Activated CD8-positive, alpha-beta memory T cell treated with anti-CD3 and anti-CD28 coated beads, Interleukin-2, amount 50 U/mL, for 1 hour (primary cell): ENCODE results near the gene TMTC2.
"Not testable (repeated sequence)": the region's sequence is repeated elsewhere in the genome, so short reads cannot be mapped to it uniquely, and the experiment has no call there.

Experiments
- DNase-seq: peaks from one replicate; pipeline ENCODE4 v3.0.0-alpha.2; 2020; ENCODE audit errors: extremely low read depth

TMTC2 gene

DNA sequence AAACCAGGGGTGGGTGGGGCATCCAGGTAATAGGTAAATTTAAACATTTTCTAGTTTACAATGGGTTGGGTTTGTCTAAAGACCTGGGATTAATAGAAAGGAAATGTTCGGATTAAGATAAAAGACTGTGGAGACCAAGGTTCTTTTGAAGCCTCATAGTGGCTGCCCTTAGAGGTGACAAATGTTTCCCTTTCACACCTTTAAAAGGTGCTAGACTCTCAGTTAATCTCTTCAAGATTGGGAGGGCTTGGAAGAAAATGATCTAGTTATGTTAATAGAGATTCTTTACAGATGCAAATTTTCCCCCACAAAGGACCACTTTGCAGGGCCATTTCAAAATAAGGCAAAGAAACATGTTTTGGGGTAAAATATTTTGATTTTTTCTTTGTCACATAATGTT lies 39.0 kb downstream of the TMTC2 start:
- DNase-seq: no peak

DNA sequence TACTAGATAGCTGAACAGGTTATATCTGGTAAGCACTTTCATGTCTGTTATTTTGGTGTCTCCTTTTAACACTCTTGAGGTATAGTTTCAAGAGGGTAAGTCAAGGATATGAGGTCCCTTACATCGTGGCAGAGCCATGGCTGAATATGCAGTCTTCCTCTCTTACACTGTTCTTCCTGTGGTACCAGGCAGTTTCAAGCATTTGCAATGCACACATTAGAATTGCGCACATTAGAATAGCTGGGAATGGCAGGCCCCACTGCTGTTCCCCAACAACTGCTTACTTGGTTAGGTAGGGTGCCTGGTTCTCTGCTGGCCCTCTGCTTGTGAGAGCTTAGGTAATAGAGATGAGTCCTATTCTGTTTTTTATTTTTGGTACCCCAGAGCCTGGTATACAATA lies 41.2 kb downstream of the TMTC2 start:
- DNase-seq: no peak

DNA sequence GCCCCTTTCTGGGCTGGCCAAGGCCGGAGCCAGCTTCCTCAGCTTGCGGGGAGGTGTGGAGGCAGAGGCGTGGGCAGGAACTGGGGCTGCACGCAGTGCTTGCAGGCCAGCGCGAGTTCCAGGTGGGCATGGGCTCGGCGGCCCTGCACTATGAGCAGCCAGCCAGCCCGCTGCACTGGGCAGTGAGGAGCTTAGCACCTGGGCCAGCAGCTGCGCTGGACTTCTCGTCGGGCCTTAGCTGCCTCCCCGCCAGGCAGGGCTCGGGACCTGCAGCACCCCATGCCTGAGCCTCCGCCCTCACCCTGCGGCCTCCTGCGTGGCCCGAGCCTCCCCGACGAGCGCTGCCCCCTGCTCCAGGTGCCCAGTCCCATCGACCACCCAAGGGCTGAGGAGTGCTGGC lies 42.0 kb downstream of the TMTC2 start:
- DNase-seq: no peak

DNA sequence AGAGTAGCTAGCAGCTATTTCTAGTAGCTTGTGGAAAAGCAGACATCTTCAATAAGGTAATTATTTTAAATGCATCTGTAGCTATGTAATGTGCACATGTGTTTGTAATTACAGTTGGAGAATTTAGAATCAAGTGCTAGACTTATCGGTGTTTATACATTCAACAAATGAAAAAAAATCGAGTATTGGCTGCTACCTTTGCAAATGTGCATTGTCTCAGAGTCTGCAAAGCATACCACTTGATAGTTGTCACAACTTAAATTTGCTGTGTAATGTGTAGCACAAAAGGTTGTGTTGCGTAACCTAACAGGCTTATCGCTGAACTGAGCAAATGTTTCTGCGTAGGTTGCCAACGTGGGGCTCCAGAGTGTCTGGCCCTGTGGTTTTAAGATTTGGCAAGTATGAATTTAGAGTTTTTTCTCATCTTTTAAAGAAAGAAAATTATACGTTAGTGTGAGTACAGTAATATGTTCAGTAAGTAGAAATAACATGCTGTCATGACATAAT lies 44.3 kb downstream of the TMTC2 start:
- no peak for DNase-seq

DNA sequence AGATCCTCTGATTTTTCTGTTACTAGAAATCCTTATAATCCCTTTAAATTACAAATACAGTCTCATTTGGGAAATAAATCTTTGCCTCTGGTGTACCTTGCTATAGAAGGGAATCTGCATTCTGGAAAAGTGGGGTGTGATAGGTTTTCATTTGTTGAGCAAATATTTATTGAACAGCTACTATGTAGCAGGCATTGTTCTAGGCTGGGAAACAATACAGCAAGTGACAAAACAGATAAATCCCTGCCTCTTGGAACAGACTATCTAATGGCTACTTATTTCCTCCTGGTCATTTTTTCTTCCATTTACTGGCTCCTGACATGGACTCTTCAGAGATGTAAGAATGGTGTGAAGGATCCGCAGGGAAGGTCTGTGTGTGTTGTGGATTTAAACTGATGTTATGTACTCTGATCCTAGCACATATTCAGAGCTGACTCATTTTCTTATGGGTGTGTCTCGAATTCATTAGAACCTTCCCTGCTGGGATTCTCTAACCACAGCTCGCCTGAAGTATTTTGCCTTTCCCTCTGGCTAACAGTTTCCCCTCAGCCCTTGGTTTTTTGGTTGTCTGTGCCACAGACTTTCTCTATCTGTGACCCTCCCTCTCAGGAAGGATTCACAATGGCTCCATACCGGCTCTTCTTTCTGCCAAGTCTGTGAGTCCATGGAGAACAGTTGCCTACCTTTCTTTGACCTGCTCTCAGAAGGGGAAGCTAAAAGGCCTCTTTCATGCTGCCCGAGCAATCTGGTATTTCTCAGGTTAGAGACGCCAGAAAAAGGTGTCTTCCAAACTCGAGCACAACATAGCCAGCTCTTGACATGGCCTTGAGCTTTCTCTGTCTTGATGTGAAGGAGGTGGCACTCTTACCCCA lies 53.7 kb downstream of the TMTC2 start:
- DNase-seq: no peak

DNA sequence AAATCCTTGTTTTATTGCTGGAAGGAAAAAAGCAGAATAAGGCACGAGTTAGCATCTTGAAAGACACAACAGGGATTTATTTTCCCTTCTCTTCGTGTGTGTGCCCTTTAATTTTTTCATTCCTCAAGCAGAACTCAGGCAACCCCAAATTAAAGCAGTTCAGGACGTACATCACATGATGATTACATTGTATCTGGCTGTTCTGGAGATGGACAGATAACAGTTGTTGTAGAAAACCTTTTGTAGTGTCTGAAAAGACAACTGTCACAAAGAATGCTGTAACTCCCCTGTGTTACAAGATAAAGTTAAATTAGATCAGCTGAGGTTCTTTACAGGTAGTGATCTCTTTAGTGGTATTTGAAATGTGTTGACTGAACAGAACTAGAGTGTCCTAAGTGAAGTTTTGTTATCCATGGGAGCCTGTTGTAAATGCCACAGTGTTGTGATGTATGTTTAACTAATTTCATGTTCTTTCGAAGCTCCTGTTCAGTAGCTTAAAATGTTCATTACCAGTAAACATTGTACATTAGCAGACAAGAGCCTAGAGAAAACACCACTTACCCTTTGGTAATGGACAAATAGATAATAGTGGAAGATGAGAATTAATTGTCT lies 58.5 kb downstream of the TMTC2 start:
- no peak for DNase-seq

DNA sequence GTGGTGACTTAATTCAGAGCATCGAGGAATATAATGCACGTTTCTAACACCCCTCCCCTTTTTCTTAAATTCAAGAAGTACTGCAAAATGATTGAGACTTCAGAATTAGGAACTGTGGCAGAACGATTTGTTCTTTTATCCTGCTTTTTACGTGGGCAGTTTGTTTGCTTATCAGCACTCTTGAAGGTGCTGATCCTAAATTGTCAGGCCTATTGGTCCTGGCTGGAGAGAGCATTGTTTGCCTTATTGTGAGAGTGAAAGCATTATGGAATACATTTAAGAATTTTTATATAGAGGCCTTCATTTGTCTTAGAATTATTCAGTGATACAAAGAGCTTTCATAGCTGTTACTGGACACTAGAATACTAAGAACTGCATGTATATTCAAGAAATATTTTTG lies 59.1 kb downstream of the TMTC2 start:
- no peak for DNase-seq

DNA sequence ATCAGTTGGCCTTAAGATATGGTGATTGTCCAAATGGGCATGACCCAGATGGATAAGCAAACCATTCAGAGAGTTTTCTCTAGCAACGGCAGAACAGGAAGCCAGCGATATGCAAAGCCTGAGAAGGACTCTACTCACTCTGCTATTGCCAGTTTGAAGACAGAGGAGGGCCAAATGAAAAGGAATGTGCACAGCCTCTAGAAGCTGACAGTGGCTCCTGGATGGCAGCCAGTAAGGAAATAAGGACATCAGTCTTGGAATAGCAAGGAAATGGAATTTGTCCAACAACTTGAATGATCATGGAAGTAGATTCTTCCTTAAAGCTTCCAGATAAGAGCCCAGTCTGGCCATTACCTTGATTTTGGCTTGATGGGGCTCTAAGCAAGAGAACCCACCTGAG lies 60.0 kb downstream of the TMTC2 start:
- DNase-seq: no peak

DNA sequence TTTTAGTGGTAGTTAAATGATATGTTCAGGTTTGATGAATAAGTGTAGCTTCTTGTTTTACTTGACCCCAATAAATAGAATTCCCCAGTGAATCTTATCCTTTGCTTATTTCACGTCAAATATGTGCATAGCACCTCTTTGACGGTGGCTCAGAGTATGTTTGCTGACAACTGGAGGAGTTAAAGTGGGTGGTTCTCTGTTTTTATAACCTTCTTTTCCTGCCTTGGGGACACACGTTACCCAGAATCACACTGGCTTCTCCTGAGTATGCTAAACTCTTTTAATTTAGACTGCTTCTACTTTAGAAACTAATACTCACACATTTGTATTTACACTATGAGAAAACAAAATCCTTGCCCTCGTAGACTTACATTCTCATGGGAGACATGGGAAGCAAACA lies 62.3 kb downstream of the TMTC2 start:
- no peak for DNase-seq

DNA sequence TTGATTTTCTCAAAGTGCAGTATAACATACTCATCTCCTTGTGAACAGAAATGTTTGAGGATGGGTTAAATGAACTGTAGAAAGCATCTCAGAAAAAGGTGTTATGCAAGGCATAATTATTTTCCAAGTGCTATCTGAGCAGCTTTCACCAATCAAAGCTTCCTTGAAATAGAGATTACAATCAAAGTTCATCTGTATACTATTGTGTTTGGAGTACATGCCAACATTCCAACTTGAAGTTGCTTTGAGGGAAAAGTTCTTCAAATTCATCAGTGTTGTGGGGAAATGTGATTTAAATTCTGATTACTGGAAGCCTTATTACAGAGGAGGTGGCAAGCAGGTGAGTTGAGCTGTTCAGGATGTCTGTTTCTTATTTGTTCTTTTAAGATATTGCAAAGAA lies 68.2 kb downstream of the TMTC2 start:
- no peak for DNase-seq

DNA sequence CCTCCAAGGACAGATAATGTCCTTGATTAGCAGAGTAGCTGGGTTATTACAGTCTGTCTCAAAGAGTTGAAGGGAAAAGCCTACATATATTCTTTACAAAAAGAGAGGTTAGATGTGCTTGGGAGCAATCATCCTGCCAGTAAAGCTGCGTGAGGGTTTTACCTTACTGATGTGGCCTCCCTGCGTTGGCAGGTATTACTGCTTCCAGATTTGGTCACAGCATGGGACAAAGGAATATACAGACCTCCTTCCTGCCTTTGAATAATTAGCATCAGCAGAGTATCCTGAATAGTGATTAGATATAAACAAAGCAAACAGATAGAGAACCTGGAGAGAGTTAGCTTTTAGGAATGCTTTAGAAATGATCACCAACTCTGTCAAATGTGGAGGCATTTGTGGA lies 69.6 kb downstream of the TMTC2 start:
- no peak for DNase-seq

DNA sequence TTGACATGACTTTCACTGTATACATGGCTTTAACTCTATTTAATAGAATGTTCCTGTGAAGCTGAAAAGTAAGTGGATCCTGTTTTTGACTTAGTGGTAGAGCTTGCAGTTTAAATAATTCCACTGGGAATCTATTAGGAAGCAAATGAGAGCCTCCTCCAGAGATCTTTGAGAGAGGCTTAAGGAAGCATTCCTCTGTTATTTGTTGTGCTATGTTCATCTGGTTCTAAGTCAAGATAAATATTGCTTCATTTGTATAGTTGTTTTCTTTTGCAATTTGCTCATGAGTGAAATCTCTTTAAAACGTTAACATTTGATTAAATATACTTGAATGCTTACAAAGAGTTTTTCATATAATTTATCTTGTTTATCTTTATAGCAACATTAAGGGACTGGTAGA lies 70.4 kb downstream of the TMTC2 start:
- no peak for DNase-seq

DNA sequence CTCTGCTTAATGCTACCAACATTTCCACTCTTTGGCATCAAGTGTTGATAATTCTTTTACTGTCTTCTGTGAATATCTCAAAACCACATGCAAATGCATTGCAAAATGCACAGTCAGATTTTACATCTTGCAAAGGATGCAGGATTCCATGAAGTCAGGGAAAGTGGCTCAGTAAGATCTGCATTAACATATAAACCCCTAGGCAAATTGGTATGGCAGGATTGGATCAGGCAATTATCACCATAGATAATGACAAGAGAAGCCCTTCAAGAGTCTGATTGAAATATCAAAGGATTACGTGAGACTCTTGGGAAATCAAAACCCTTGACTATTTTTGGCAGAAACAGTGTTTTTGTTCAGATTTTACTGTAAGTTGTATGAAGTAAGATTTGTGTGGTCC lies 71.0 kb downstream of the TMTC2 start:
- no peak for DNase-seq

DNA sequence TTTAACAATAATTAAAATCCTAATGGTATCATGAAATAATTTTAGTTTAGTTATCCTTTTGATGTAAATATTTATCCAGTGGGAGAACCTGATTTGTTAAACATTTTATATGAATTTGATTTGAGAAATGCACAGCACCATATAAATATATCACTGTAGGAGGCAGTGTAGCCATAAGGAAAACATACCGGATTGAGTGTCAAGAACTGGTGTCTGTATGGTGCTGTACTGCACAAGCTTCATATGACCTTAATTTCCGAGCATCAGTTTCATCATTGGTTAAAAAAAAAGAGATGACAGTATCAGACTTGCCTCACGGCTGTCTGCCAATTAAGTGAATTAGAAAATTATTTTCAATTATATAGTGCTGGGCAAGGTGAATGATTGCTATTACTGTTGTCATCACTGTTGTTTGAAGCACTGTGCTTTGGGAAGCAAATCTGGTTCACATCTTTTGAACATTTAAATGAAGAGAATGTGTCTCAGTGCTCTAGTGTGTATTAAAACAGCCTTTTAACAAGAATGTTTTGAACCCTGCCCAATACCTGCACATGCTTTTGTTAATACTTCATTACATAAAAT lies 72.1 kb downstream of the TMTC2 start:
- DNase-seq: no peak

DNA sequence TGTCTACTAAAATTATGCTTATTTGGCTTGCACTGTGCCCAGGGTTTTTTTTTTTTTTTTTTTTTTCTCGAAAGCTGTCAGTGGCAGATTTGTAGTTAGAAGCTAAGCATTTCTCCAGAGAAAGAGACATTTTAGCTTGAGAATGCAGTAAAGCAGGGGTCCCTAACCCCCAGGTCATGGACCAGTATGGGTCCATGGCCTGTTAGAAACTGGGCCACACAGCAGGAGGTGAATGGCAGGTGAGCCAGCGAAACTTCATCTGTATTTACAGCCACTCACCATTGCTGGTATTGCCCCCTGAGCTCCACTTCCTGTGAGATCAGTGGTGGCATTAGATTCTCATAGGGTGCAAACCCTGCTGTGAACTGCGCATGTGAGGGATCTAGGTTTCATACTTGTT lies 73.7 kb downstream of the TMTC2 start:
- DNase-seq: no peak

DNA sequence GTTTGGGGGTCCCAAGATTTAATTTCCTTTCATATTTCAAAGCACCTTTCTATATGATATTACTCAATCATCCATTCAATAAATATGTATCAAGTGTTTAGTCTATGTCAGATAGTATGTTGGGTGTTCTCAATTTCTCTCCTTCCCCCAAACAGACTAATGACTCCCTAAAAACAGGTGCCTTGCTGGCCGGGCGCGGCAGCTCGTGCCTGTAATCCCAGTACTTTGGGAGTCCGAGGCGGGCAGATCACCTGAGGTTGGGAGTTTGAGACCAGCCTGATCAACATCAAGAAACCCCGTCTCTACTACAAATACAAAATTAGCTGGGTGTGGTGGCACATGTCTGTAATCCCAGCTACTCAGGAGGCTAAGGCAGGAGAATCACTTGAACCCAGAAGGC lies 78.5 kb downstream of the TMTC2 start:
- DNase-seq: not testable (repeated sequence)

DNA sequence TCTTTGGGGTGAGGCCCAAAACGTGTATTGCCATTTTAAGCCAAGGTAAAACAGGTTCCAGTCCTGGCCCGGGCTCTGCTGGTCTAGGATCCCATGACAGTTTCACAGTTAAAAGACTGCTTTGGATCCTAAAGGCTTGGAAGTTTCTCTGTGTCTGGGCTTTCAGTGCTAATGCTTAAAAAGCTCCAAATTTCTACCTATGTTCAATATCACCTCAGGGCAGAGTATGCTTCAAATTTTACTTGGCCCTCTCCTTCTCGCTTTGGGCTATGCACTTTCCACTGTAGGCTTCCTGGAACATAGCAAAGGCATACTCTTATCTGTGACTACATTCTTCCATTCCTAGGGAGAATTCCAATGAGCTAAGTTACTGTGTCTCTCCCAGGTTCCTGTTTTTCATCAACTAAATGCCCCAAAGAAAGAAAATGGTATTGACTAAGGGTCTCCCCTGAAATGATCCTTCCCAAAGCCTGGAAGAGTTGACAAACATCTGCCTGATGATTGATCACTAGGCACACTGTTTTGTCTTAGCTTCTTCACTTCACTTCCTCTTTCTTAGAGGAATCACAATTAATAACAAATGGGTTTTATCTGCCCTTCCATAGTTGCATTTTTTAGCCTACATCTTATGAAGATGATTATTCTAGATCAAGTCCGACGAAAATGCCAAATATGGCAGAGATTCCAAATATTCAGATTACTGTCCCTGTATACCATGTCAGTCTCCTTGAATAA lies 79.4 kb downstream of the TMTC2 start:
- no peak for DNase-seq

DNA sequence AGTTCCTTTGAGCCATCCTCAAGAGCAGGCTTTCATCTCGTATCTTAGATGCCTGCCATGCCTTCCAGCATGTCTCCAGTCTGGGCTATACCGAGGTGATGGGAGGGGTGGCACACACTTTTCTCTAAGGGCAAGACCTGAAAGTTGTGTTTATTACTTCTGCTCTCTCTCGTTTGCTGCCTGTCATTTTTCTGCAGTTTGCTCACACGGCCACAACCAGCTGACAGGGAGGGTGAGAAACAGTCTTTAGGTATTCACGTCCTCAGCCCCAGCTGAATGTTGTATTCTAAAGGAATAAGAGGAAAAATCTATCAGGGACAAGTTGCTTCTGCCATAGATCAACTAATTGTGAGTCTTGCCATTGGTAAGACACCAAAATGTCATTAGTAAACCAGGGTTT lies 88.0 kb downstream of the TMTC2 start:
- no peak for DNase-seq

DNA sequence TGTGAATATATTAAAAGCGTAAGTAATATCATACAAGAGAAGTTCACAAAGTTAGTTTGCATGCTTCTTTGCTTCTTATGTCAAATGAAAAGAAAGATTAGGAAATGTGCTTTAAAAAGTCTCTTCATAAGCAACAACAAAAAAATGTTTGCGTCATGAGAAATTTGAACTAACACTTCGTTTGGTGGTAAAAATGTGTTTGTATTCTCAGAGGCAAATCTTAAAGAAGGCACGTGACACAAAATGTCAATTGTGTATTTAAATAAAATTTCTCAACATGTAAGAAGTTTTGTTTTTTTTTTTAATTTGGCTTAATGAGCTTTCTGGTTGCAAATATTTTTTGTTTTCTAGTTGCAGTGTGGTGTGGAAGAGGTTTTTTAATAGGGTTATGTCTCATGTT lies 93.8 kb downstream of the TMTC2 start:
- DNase-seq: no peak

DNA sequence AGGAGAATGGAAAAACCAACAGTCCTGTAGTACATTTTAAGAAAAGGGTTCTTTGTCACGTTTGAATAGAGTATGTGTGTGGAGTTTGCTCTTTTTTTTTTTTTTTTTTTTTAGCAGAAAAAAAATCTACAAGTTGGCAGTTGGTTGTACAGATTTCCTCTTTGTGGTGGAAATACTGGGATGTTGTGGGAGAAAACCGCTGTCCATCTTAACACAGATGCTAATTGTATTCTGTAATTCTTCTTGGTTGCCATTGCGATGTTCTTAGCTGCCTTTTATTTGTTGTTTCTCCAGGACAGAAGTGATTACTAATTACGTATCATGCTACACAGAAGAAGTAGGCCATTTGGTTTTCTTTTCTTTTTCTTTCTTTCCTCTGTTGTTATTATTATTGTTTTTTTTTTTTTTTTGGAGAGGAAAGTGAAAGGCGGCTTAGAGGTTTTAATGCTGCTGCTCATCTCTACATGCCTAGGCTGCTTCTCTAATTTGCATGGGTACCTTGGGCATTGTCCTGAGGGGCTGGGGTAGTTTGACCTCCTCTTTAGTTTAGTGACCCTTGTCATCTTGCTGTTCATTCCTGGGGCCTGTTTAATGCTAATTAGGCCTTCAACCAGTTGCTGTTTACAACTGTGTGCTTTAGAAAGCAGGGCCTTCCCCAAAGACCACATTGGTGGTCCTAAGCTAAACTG lies 94.7 kb downstream of the TMTC2 start:
- DNase-seq: no peak

DNA sequence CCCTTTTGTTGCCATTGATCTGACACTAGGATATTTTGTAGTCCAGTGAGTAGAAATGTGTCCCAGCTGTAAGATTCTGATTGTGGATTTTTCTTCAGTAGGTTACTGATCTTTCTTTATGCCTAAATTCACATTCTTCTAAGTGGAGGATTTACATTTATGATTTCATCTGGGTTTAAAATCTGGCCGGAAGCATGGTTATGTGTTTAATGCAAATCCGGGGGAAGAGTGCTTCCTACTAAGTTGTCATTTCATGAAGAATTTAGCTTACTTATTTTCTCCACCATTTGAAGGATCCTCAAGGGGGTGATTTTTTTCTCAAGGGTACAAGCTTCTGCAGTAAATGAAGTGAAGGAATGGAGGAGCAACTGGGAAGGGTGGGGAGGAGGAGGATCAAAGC lies 96.7 kb downstream of the TMTC2 start:
- no peak for DNase-seq

DNA sequence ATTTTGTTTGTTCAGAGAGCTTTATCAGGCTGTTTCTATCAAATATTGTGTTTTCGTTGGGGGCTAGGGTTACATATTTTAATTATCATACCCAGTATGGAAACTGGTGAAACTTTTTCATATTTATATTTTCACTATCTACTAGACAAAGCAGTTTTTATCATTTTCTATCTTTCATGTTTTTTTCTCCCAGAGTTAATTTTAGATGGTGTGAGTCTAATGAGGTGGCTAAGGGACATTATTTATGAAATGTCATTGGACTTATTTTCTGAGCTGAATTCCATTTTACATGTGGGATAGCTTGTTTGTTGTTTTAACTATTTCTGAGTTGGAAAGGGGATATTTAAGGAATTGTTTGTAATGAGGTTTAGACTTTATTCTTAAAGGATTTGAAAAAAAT lies 100.3 kb downstream of the TMTC2 start:
- DNase-seq: no peak
